SKM-1 (cell line): ENCODE measurements around the gene CD300E.
A peak's percentile ranks its signal among the peaks of the same experiment; 100 is the strongest.
"Not testable (repeated sequence)": the region's sequence is repeated elsewhere in the genome, so short reads cannot be mapped to it uniquely, and the experiment has no call there.

Experiments
- DNase-seq: peaks from one replicate; lab custom pipeline; 2025; ENCODE audit not compliant: unreplicated experiment; lab: John Stamatoyannopoulos, UW

The CD300E gene

GRCh38 chr17:74636541-74637085, 13.1 kb upstream of the CD300E start:
- DNase-seq, result not testable (repeated sequence)

GRCh38 chr17:74635418-74635817, 11.9 kb upstream of the CD300E start:
- DNase-seq, result no peak

GRCh38 chr17:74633326-74633725, 9.8 kb upstream of the CD300E start:
- no peak for DNase-seq

GRCh38 chr17:74632617-74633016, 9.1 kb upstream of the CD300E start:
- DNase-seq, result no peak

- peak; percentile 88 for DNase-seq
These were observed 8.2 kb upstream of the CD300E start for GRCh38 chr17:74631468-74632450.

GRCh38 chr17:74630251-74630650, 6.7 kb upstream of the CD300E start:
- not testable (repeated sequence) for DNase-seq

GRCh38 chr17:74625661-74626060, 2.1 kb upstream of the CD300E start:
- no peak for DNase-seq

- DNase-seq, result no peak
These were observed 593 bp upstream of the CD300E start for GRCh38 chr17:74624131-74624530.

GRCh38 chr17:74619077-74619673, 4.4 kb downstream of the CD300E start:
- no peak for DNase-seq

- DNase-seq, result no peak
These were observed 5.1 kb downstream of the CD300E start for GRCh38 chr17:74618451-74618850.

- DNase-seq, result no peak
These were observed 6.8 kb downstream of the CD300E start for GRCh38 chr17:74616696-74617095.

- no peak for DNase-seq
These were observed 11.5 kb downstream of the CD300E start for GRCh38 chr17:74612046-74612445.

- no peak for DNase-seq
These were observed 13.4 kb downstream of the CD300E start for GRCh38 chr17:74610108-74610507.

GRCh38 chr17:74608511-74608910, 15.0 kb downstream of the CD300E start:
- DNase-seq, result no peak

- no peak for DNase-seq
These were observed 16.3 kb downstream of the CD300E start for GRCh38 chr17:74607221-74607620.

- no peak for DNase-seq
These were observed 17.5 kb downstream of the CD300E start for GRCh38 chr17:74606050-74606449.

GRCh38 chr17:74605361-74605760, 18.2 kb downstream of the CD300E start:
- DNase-seq, result no peak

- no peak for DNase-seq
These were observed 18.8 kb downstream of the CD300E start for GRCh38 chr17:74604761-74605160.

- DNase-seq, result no peak
These were observed 19.3 kb downstream of the CD300E start for GRCh38 chr17:74604200-74604599.

- DNase-seq, result no peak
These were observed 19.8 kb downstream of the CD300E start for GRCh38 chr17:74603746-74604145.

- DNase-seq, result no peak
These were observed 20.4 kb downstream of the CD300E start for GRCh38 chr17:74603037-74603635.
